IMR-90 (cell line): ENCODE measurements around the gene CAMTA1.

ENCODE experiments used
- CEBPB ChIP-seq: IDR thresholded peaks from 2 replicates; pipeline ENCODE4 v1.6.1; 2012; ENCODE audit warnings: low read depth, low read length, improper control_type of control experiment
- POLR2A ChIP-seq: IDR thresholded peaks from 2 replicates; pipeline ENCODE4 v1.6.1; 2012; ENCODE audit warnings: mild to moderate bottlenecking, low read depth, low read length
- USF2 ChIP-seq: fragments of 150-350 bp; IDR thresholded peaks from 2 replicates; pipeline ENCODE4 v1.6.1; 2017; ENCODE audit warnings: mild to moderate bottlenecking, antibody characterized with exemption, low read length, low read depth

- TF ChIP-seq POLR2A (no peak), USF2 (no peak), CEBPB (no peak)
These were observed 143.0 kb downstream of the CAMTA1 start for GRCh38 chr1:6928106-6928885.
